Activated CD8-positive, alpha-beta memory T cell treated with anti-CD3 and anti-CD28 coated beads for 4 hours (primary cell): ENCODE measurements around the gene RSPH1.
"Not testable (repeated sequence)": the region's sequence is repeated elsewhere in the genome, so short reads cannot be mapped to it uniquely, and the experiment has no call there.

Source experiments
- DNase-seq, 2 donors: peaks; one replicate each; pipeline ENCODE4 v3.0.0-alpha.2; 2020; ENCODE audit warnings: low read depth in 2 of 2

RSPH1 gene

DNA sequence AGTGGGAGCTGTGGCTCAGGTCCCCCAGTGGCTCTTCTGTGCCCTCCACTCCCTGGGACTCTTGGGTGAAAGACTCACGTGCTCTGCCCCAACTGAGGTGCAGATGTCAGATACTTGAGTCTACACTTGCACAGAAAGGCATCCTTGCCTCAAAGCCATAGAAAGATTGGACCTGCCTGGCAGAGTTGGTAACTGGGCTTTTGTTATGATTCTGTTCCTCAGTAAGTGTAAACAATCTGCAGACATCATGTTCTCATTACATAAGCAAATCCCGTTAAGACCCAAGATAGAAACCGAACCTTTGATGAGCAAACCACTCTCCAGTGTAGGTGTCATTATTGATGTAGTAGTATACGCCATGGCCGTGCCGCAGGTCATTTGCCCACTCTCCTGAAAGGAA is 10.0 kb downstream of the RSPH1 start:
- DNase-seq: no peak

DNA sequence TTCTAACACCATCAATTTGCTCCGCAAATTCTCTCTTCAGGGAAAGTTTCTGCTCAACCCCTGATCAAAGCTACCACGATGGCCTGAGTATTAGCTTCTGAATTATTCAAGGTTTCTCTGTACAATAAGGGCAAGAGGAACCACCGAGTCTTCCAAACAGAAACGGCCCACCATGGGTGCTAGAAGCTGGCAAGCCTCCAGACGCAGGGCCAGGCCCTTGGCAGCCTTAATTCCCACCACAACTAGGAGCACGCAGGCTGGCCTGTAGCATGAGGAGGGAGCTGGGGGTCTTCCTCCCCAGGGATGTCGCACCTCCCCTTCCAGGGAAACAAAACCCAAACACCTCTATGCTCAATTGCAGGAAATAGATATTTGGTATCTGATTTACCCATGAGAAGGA is 11.1 kb downstream of the RSPH1 start:
- no peak for DNase-seq

DNA sequence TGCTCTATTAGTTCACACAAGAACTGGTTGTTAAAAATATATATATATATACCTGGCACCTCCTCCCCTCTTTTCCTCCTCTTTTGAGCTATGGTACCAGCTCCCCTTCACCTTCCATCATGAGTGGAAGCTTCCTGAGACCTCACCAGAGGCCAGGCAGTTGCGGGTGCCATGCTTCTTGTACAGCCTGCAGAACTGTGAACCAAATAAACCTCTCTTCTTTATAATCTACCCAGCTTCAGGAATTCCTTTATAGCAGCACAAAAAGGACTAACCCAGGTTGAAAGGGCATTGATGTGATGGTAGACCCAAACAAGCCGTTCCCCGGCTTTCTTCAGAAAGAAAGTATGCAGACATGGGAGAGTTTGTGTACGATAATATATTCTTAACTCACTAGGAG is 14.9 kb downstream of the RSPH1 start:
- DNase-seq: no peak

DNA sequence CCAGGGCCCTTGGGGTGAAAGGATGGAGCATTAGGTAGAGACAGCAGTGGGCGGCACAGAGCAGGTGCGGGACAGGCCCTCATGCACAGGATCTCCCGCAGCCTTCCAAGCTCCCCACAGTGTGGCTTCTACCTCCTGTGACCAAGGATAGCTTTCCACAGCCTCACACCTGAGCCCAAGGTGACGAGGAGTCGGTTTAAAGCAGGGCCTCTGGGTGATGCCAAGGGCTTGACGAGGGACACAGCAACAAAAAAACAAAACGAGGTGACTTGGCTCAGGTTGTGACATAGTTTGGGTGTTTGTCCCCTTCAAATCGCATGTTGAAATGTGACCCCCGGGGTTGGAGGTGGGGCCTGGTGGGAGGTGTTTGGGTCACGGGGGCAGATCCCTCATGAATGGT is 15.3 kb downstream of the RSPH1 start:
- no peak for DNase-seq

DNA sequence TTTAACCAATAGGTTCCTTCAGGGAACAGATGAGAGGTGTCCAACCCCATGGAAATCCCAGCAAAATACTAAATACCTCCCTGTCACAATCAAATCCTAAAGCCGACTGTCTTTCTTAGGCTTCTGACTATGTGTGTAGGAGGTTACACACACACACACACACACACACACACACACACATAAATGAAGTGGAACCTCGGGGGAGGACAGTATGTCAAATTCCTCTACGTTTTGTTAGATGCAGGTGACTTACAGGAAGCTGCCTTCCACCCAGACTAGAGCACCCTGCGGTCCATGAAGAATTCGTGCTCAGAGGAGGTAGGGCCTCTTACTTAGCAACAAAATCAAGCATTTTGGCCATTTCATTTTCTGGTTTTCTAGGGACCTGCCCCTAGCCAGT is 16.4 kb downstream of the RSPH1 start:
- DNase-seq: no peak

DNA sequence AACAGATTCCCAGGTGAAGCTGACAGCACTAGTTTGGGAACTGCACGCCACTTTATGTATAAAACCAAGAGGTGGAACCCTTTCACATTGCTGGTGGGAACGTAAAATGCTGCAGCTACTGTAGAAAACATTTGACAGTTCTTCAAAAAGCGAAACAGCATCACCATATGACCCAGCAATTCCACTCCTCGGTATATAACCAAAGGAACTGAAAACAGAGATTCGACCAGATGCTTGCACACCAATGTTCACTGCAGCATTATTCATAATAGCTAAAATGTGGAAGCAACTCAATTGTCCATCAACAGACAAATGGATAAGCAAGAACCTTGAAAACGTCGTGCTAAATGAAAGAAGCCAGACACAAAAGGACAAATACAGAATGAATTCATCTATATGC is 17.5 kb downstream of the RSPH1 start:
- DNase-seq: no peak

DNA sequence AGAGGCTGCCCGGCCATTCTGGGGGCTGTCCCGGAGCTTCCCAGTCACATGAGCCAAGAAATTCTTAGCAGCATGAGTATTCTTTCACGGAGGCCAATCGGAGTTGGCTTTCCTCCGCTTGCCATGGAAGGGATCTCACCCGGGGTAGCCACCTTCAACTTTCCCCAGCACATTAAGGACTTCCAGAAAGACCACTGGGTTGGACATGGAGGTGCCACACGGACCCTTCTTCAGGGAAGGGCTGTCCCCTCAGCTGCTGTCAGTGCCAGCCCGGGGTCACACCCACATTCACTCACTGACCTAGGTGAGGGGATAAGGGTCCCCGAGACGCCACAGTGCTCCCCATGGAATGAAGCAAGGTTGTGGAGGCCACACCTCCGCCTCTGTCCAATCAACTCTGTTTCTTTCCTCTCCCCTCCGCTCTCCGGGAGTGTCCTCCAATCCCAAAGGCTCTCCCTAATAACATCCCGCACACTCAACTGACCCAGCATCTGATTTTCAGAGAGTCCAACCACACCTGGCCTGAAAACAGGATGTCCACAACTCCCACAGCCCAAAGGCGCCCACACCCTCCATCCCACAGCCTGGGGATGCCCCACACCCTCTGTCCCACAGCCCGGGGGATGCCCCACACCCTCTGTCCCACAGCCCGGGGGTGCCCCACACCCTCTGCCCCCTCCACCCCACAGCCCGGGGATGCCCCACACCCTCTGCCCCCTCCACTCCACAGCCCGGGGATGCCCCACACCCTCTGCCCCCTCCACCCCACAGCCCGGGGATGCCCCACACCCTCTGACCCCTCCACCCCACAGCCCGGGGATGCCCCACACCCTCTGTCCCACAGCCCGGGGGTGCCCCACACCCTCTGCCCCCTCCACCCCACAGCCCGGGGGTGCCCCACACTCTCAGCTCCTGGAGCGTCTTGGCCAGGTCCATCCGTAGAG is 19.4 kb downstream of the RSPH1 start:
- no peak for DNase-seq

DNA sequence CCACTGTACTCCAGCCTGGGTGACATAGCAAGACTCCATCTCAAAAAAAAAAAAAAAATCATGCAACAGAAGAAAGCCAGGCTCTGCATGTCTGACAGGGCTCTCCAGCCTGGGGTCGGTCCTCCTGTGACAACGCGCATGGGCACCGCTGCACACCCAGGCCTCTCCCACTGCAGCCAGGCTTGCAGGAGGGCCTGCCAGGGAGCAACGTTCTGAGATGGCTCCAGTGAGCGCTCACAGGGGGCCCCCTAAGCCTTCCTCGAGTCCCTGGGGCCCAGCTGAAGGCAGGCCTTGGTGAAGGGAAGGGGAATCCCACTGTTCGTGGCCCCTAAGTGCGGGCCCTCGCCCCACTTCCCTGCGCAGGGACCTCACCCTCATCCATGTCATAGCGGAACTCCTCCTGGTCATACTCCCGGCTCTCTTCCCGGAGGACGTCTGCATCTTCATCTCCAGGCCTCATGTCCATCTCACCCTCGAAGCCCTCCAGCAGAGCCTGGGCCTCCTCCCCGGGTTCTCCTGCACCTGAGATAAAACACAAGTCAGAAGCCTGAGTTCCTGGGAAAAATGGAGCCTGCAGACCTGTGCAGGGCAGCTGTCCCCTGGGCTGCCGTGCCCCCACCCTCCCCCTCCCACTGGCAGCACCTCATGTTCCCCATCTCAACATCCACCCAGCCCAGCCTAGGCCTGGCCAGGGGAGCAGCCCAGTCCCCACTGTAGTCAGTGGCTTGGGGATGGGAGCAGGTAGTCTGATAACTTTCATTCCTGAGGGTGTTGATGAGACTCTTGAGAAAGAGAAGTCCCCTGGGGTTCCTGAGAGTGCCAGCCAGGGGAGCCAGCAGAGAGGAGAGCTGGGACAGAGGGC is 20.3 kb downstream of the RSPH1 start:
- DNase-seq: no peak

DNA sequence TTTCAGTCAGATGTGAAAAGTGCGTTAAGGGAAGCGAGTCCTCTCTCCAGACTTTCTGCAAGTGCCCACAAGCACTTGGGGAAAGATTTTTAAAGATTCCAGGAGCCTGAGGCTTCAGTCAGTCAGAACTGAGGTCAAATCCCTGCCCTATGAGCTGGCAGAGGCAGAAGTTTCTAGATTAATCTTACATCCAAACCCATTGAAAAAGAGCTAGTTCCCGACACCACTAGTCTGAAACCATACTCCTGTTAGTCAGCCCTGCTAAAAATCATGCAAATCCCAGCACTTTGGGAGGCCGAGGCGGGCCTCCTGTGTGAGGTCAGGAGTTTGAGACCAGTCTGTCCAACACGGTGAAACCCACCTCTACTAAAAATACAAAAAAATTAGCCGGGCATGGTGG is 21.0 kb downstream of the RSPH1 start:
- no peak for DNase-seq

DNA sequence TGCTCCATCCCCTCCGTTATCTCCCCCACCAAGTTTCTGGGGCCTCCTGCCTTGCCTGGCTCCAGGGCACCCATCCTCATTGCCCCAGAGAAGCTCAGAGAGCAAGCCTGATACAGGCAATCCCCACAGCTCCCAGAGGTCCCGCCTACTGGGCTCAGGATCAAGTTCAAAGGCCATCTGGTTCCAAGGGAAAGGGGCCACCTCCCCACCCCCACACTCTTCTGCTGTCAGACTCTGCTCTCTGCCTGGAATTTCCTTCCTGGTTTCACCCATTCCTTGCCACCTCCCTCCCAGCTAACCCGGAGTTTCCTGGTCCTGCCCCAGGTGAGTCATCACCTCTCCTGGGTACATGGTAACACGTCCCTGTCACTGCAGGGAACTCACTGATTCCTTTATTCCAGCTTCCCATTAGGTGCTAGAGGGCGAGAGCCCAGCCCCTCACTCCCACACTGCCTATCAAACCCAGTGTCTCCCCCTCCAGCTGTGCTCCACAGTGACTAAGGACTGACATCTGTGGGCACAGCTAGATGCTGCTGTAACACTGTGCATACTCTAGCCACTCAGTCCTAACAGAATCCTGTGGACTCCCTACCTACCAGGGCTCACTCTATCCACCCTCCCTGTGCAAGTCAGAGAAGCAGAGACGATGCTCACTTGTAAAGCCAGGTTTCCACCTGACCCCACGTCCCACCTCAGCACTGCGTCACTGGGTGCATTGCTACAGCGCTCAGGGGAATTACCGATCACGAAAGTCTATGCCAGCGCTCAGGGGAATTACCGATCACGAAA is 21.8 kb downstream of the RSPH1 start:
- DNase-seq: no peak

DNA sequence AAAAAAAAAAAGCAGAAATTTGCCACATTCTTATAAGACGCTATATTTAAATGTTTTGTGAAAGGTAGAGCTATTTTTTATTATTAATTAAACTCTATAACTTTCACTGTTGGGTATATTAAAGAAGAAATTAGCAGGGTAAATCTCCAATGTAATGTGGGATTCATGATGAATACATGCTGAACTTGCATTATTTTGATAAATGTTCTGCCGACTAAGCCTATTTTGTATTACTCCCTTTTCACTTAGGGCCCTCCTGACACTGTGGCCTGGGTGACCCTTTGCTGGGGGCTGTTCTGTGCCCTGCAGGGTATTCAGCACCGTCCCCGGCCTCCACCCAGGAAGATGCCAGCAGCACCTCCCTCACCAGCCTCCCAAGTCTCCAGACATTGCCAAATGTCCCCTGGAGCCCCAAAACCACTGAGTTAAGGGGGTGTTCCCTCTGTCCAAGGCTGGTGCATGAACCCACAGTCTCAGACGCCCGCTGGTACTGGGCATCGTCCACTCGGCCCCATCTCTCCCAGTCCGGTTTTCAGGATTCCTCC is 22.5 kb downstream of the RSPH1 start:
- no peak for DNase-seq

DNA sequence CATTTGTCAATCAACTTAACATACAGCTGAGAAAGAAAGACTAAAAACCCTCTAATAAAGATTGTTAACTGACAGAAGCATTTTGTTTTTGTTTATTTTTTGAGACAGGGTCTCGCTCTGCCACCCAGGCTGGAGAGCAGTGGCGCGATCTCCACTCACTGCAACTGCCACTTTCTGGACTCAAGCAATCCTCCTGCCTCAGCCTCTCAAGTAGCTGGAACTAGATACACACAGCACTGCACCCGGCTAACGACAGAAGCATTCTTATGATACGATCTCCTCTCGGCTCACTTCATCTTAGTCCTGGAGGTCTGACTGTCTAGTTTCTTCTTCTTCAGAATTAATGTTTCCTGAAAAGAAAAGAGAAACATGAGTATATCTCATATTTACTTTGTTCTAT is 23.5 kb downstream of the RSPH1 start:
- DNase-seq: no peak

DNA sequence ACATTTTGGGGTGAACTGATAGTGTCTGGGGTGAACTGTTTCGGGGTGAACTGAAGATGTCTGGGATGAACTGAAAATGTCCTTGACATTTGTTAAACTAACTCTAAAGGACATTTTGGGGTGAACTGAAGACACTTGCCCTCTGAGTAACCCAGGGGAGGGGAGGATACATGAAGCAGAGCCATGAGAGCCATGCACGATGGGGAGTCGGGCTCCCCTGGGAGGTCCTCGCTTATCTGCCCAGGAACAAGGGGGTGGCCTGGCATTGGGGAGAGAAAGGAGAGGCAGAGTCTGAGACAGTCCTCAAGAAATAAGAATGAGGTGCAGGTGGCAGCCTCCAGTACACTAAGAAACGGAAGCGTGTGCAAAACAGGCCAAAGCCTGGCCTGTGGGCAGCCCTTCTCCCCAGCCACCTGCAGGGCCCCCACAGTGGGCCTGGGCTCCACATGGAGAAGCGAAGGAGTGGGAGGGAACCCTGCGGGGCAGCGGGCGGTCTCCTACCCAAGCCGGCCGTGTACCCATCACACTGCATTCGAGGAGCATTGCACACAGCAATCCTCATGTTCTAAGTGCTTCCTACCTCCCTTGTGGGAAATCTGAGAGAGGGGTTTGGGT is 24.2 kb downstream of the RSPH1 start:
- DNase-seq: no peak

DNA sequence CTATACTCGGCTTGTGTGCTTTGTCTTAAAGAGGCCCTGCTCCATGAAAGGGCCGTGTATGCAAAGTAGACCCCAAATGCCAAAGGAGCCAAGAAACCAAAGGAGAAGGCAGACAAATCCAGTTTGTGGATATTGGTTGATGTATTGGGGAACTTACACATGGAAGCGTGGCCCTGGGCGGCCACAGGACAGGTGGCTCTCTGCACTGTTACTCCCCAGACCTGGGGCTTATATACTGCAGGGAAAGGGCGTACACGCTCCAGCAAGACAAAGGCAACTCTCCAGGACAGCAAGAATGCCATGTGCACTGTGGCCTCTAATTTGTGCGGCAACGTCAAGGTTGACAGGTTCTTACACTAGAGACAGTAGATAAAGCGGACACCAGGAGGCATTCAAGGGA is 24.8 kb downstream of the RSPH1 start:
- DNase-seq: no peak

DNA sequence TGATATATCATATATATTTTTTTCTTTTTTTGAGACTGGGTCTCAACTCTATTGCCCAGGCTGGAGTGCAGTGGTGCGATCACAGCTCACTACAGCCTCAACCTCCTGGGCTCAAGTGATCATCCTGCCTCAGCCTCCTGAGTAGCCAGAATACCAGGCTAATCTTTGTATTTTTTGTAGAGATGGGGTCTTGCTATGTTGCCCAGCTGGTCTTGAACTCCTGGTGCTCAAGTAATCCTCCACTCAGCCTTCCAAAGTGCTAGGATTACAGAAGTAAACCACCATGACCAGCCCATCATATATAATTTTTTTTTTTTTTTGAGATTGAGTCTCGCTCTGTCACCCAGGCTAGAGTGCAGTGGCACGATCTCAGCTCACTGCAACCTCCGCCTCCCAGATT is 26.3 kb downstream of the RSPH1 start:
- DNase-seq: not testable (repeated sequence)

DNA sequence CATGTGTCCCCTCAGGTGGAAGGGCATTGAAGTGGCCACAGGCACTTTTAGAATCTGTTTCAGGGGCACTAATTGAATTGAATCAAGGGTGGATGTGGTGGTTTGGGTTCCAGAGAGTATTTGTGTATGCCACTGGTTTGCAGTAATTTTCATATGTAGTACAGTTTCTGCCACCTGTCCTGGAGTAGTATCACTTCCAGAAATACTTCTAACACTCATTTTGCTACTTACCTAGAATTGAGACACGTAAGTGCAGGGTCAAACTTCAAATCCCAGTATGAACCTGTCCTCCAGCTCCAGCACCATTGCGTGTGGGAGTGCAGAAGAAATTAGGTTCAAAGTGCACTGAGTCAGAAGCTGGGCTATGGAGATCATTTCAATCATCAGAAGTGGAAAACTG is 26.8 kb downstream of the RSPH1 start:
- DNase-seq: no peak

DNA sequence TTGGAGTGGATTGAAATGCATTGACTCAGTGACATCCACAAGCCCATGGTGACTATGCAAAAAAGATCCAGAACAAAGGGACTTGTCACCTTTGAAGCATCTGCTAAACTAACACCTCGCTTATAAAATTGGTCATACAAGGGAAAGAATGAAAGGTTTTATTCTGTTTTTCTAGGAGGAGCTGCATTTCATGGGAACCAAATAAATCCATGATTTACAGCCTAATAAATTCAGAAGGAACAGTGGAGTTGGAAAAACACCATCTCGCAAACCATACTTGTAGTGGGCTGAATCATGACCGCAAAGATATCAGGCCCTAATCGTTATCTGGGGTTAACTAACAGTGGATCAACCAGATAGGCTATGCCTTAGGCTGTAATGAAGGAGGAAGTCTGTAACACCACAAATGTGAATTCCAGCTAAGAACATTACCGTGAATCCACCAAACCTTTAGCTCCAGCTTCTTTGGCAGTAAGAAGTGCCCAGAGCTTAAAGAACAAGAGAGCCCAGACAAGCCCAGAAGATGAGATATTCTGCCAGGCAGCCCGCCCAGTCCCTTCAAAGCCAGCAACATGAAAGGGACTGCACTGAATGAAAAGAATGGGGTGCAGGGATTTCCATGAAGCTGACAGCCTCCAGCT is 27.4 kb downstream of the RSPH1 start:
- DNase-seq: no peak

DNA sequence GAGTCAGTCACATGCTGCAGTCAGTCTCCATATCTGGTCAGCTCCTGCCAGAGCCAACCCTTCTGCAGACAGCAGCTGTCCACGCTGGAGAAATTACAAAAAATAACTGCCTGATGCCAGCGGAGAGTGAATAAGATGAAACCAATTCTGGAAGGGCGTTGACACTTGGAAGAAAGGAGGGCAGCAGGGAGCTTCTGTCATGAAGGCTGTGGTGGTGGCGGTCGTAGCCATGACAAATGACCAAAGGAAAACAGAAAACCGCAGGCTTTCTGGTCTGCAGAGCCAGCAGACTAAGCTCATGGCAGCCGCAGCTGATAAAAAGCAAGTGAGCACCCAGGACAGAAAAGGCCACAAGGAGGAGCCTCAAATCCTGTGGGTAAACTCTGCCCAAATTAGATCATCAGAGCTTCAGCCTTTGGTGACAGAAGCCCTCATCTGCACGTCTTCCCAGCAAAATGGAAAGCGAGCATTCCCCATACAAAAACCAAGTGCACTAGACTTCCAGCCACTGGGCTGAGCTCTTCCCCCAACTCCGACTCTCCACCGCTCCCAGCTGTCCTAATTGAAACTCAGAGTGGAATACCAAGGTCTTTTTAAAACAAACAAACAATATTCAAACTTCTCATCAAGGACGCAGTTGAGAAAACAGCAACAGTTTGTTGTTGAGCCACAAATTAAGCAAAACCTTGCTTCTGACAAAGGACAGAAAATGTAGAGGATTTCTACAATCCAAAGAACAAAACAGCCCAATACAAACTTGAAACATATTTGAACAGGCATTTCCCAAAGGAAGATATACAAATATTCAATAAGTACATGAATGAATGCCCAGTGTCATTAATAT is 28.7 kb downstream of the RSPH1 start:
- no peak for DNase-seq

DNA sequence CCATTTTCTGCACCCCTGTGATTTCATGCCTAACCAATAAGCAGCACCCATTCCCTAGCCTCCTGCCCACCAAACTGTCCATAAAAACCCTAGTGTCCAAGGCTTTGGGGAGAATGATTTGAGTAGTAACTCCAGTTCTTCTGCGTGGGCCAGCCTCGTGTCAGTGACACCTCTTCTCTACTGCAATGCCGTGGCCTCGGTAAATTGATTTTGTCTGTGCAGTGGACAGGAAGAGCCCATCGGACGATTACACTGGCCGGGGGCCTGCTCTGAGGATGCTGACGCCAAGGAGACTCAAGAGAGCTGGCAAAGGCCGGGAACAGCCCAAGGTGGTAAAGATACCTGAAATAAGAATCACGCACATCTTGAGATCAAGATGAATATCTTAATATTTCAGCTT is 29.3 kb downstream of the RSPH1 start:
- DNase-seq: no peak

DNA sequence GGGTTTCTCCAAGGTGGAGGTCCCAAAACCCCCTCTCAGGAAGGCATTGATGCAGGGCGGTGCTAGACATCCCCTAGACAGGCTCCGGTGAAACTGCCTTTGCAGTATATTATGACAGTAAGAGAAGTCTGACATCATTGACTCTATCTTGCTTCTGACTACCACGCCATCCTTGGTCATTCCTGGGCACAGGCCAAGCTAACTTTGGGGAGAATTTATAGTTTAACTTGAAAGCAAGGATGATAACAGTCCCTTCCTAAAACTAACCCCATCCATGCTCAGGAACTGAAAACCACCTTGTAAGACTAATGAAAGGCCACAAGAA is 30.3 kb downstream of the RSPH1 start:
- DNase-seq: no peak
